Uterus (tissue), 2 donors: ENCODE measurements around the gene NUP210.

Experiments
- POLR2A ChIP-seq, 2 donors: fragments of 450-650 bp; IDR thresholded peaks; one replicate each; pipeline ENCODE4 v1.6.1; 2016; ENCODE audit warnings: antibody characterized with exemption in 2 of 2, mild to moderate bottlenecking in 1 of 2, moderate library complexity in 1 of 2
- TF ChIP-seq, protein P1 (sequence below), 4 experiments: fragments of 200-600 bp in 2 of 4; fragments of 450-650 bp in 2 of 4; sonication (generic) in 2 of 4; IDR thresholded peaks; one replicate each; pipeline ENCODE4 v1.5.1; 2016 to 2019; ENCODE audit warnings: antibody characterized with exemption in 4 of 4, mild to moderate bottlenecking in 2 of 4, moderate library complexity in 1 of 4

DNA sequence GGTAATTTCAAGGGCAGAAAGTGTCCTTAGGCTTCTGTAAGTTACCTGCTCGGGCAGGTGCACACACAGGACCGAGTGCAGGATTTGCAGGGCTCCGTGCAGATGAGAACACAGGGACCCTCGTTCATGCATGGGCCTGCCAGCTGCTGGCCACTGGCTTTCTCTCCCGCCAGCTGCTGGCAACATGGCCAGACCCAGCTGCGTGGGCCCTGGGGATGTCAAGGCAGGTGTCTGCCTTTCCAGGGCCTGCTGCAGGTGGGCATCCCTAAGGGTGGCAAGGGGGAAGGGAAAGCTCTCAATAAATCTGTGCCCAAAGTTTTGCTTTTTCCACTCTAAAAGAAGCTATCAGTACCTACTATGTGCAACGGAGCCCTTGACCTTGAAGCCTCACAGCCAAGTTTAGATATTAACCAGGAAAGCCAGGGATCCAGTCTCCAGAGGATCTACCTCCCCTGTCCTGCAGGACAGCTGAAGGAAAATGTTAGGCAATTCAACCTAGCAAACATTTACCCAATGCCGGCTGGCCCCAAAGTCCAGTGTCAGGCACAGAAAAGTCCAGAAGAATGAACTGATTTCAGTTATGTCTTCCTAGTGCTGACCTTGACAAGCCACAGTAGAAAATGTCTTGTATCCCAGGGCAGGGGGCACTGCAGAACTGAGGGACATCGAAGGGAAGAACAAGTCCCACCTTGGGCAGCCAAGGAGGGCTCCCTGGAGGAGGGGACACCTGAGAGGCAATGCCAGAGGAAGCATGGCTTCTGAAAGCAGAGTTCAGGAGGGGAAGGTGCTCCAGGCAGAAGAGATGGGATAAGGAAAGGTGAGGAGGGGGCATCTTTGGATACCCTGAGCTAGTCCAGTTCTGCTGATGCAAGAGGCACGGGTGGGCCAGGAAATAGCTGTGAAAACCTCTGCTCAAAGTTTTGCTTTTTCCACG is 26.4 kb downstream of the NUP210 start:
- TF ChIP-seq, protein P1, sequence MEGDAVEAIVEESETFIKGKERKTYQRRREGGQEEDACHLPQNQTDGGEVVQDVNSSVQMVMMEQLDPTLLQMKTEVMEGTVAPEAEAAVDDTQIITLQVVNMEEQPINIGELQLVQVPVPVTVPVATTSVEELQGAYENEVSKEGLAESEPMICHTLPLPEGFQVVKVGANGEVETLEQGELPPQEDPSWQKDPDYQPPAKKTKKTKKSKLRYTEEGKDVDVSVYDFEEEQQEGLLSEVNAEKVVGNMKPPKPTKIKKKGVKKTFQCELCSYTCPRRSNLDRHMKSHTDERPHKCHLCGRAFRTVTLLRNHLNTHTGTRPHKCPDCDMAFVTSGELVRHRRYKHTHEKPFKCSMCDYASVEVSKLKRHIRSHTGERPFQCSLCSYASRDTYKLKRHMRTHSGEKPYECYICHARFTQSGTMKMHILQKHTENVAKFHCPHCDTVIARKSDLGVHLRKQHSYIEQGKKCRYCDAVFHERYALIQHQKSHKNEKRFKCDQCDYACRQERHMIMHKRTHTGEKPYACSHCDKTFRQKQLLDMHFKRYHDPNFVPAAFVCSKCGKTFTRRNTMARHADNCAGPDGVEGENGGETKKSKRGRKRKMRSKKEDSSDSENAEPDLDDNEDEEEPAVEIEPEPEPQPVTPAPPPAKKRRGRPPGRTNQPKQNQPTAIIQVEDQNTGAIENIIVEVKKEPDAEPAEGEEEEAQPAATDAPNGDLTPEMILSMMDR (IDR thresholded peaks at IDR 0.05), result no peak
- no peak for TF ChIP-seq POLR2A (IDR thresholded peaks at IDR 0.05)
